SU-DHL-6 (cell line): Measurements from ENCODE around the gene WDR48.

Experiments
- EZH2phosphoT487 ChIP-seq: fragments of 200-600 bp; sonication (generic), shearing (Covaris generic); conservative IDR thresholded peaks from 2 replicates; pipeline ENCODE4 v1.6.1; 2018; ENCODE audit warnings: mild to moderate bottlenecking, antibody characterized with exemption, low read length, moderate library complexity, mixed read lengths
- TF ChIP-seq, protein P1 (sequence below): fragments of 200-600 bp; sonication (generic); IDR thresholded peaks from one replicate; pipeline ENCODE4 v1.5.1; 2017; ENCODE audit warnings: antibody characterized with exemption, mild to moderate bottlenecking, low read length, moderate library complexity; ENCODE audit not compliant: insufficient read depth, poor library complexity, severe bottlenecking

DNA sequence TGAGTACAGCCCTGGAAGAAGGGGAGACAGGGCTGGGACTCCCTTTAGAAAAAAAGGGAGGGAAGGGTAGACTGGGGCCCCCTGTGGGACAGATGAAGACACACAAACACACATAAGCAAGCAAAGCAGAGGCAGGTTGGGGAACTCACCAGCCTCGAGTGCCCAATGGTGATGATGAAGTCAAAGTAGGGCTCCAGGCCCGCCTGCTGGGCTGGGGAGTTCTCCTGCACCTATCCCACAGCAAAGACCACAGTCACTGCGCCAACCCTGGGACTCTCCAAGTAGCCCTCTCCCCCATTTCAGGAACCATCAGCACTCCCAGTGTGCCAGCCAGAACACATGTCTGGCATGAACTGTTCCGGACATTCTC is 51.5 kb downstream of the WDR48 start:
- TF ChIP-seq, protein P1, sequence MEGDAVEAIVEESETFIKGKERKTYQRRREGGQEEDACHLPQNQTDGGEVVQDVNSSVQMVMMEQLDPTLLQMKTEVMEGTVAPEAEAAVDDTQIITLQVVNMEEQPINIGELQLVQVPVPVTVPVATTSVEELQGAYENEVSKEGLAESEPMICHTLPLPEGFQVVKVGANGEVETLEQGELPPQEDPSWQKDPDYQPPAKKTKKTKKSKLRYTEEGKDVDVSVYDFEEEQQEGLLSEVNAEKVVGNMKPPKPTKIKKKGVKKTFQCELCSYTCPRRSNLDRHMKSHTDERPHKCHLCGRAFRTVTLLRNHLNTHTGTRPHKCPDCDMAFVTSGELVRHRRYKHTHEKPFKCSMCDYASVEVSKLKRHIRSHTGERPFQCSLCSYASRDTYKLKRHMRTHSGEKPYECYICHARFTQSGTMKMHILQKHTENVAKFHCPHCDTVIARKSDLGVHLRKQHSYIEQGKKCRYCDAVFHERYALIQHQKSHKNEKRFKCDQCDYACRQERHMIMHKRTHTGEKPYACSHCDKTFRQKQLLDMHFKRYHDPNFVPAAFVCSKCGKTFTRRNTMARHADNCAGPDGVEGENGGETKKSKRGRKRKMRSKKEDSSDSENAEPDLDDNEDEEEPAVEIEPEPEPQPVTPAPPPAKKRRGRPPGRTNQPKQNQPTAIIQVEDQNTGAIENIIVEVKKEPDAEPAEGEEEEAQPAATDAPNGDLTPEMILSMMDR = no peak
- no peak for TF ChIP-seq EZH2phosphoT487
